HepG2 (cell line): ENCODE measurements around the gene KRTAP5-1. TPM values are rescaled to one million over a fixed set of nuclear protein-coding genes. Genes with fewer than 3 reads are reported as not detected.

ENCODE experiments used
- ATAC-seq: fragments of 200-7000 bp; cut with Tn5 transposase; 3 replicates; pipeline ENCODE4 v1.9.1; 2020; ENCODE audit warnings: mild to moderate bottlenecking, moderate library complexity
- BruUV-seq: library from RNA; stranded (reverse); fragments of 400-500 nt; replicated peaks from 2 replicates; lab custom pipeline; 2021; lab: Mats Ljungman, UMichigan
- CTCF ChIA-PET: fragments of 300-600 bp; formaldehyde crosslinking; extraction: SDS; loops from one replicate; lab custom pipeline; 2021; ENCODE audit warnings: low total read pairs, inconsistent platforms, low intra/inter-chr PET ratio; lab: Yijun Ruan, JAX
- POLR2A ChIA-PET: fragments of 350-600 bp; sonication (Branson Sonifier 250); formaldehyde crosslinking; loops from one replicate; lab custom pipeline; 2020; ENCODE audit warnings: antibody characterized with exemption, inconsistent platforms; lab: Yijun Ruan, JAX
- DNase-seq: peaks from one replicate; pipeline ENCODE4 v3.0.0-alpha.2; 2015; ENCODE audit warnings: low spot score
- FAIRE-seq: peaks from 3 replicates; lab custom pipeline; 2011; peaks lifted over from hg19 to GRCh38; lab: Jason Lieb, UNC
- H2AFZ ChIP-seq: one replicate; pipeline ENCODE4 v1.6.1; 2011; ENCODE audit warnings: low read length, inconsistent platforms
- H3K27ac ChIP-seq: fragments of 300-600 bp; 3 replicates; pipeline ENCODE4 v1.8.0; 2011; ENCODE audit warnings: mixed run types, mild to moderate bottlenecking, mixed read lengths, low read length, inconsistent platforms; ENCODE audit not compliant: insufficient read depth; ENCODE audit errors: extremely low read length
- H3K27me3 ChIP-seq, 2 experiments: fragments of 200-600 bp in 1 of 2; 2 replicates in 1 of 2; 3 replicates in 1 of 2; pipeline versions ENCODE4 v1.6.0 to v1.8.0; 2011; ENCODE audit warnings: low read length in 2 of 2, mild to moderate bottlenecking in 2 of 2, moderate library complexity in 2 of 2, inconsistent platforms in 1 of 2; ENCODE audit not compliant: insufficient read depth in 2 of 2, control insufficient read depth in 1 of 2
- H3K36me3 ChIP-seq, 2 experiments: fragments of 200-600 bp in 1 of 2; replicated peaks in 1 of 2; 2 replicates in 1 of 2; 3 replicates in 1 of 2; pipeline versions ENCODE4 v1.5.1 to v1.8.0; 2011; ENCODE audit warnings: low read length in 2 of 2, inconsistent platforms in 1 of 2; ENCODE audit not compliant: insufficient read depth in 2 of 2, control insufficient read depth in 1 of 2
- H3K4me1 ChIP-seq: 2 replicates; pipeline ENCODE4 v1.5.1; 2012; ENCODE audit warnings: low read length, inconsistent platforms; ENCODE audit not compliant: insufficient read depth
- H3K4me2 ChIP-seq: 2 replicates; pipeline ENCODE4 v1.6.0; 2011; ENCODE audit warnings: low read depth, low read length, inconsistent platforms
- H3K4me3 ChIP-seq, 3 experiments: fragments of 200-600 bp in 1 of 3; sonication (generic), shearing (Covaris generic) in 1 of 3; replicated peaks in 1 of 3; 2 replicates each; pipeline ENCODE4 v1.5.1; 2011 to 2016; ENCODE audit warnings: low read length in 3 of 3, inconsistent platforms in 2 of 3, low read depth in 2 of 3, mild to moderate bottlenecking in 2 of 3, control low read depth in 1 of 3, mixed read lengths in 1 of 3; ENCODE audit not compliant: insufficient read depth in 1 of 3
- H3K79me2 ChIP-seq: one replicate; pipeline ENCODE4 v1.6.1; 2011; ENCODE audit warnings: low read length, inconsistent platforms; ENCODE audit not compliant: insufficient read depth
- H3K9ac ChIP-seq: 2 replicates; pipeline ENCODE4 v1.6.0; 2011; ENCODE audit warnings: mild to moderate bottlenecking, low read depth, low read length, inconsistent platforms; ENCODE audit not compliant: insufficient read depth
- H3K9me3 ChIP-seq: 2 replicates; pipeline ENCODE4 v1.5.1; 2012; ENCODE audit warnings: mild to moderate bottlenecking, low read length
- H4K20me1 ChIP-seq: 2 replicates; pipeline ENCODE4 v1.6.0; 2011; ENCODE audit warnings: inconsistent platforms, mild to moderate bottlenecking, low read length, moderate library complexity; ENCODE audit not compliant: insufficient read depth
- ADNP ChIP-seq: sonication (generic); formaldehyde crosslinking; IDR thresholded peaks from 2 replicates; pipeline ENCODE4 v1.4.0; 2020; ENCODE audit warnings: missing genetic modification reagents
- BHLHE40 ChIP-seq: IDR thresholded peaks from 2 replicates; pipeline ENCODE4 v1.6.1; 2011; ENCODE audit warnings: low read length, improper control_type of control experiment
- EZH2 ChIP-seq: conservative IDR thresholded peaks from 2 replicates; pipeline ENCODE4 v1.6.1; 2012; ENCODE audit warnings: mild to moderate bottlenecking, low read depth, low read length, moderate library complexity
- HNRNPL ChIP-seq: fragments of 200-400 bp; formaldehyde crosslinking; IDR thresholded peaks from 2 replicates; pipeline ENCODE4 v1.6.1; 2017; ENCODE audit warnings: mild to moderate bottlenecking, low read depth, low read length
- MBD4 ChIP-seq: IDR thresholded peaks from 2 replicates; pipeline ENCODE4 v1.6.1; 2012; ENCODE audit warnings: low read length, inconsistent platforms, borderline replicate concordance
- NFRKB ChIP-seq: fragments of 450-650 bp; IDR thresholded peaks from 2 replicates; pipeline ENCODE4 v1.6.1; 2017
- NKX3-1 ChIP-seq: sonication (generic); formaldehyde crosslinking; IDR thresholded peaks from 2 replicates; pipeline ENCODE4 v1.5.0; 2020; ENCODE audit warnings: missing genetic modification reagents
- POLR2AphosphoS5 ChIP-seq: IDR thresholded peaks from 2 replicates; pipeline ENCODE4 v1.6.1; 2012; ENCODE audit warnings: low read depth, low read length
- RBM22 ChIP-seq: fragments of 200-400 bp; formaldehyde crosslinking; optimal IDR thresholded peaks from 2 replicates; pipeline ENCODE3; 2017; ENCODE audit warnings: mild to moderate bottlenecking, low read length, moderate library complexity
- TAF1 ChIP-seq: sonication (generic); formaldehyde crosslinking; IDR thresholded peaks from 2 replicates; pipeline ENCODE4 v1.4.0; 2020; ENCODE audit warnings: missing genetic modification reagents
- WIZ ChIP-seq: sonication (generic); formaldehyde crosslinking; IDR thresholded peaks from 2 replicates; pipeline ENCODE4 v1.5.1; 2020; ENCODE audit warnings: mild to moderate bottlenecking, missing genetic modification reagents
- ZBTB7A ChIP-seq: sonication (generic); formaldehyde crosslinking; IDR thresholded peaks from 2 replicates; pipeline ENCODE4 v1.8.0; 2022; ENCODE audit warnings: mild to moderate bottlenecking, missing genetic modification reagents
- ZEB1 ChIP-seq: IDR thresholded peaks from 2 replicates; pipeline ENCODE4 v1.6.1; 2012; ENCODE audit warnings: mild to moderate bottlenecking, low read depth, inconsistent platforms; ENCODE audit not compliant: insufficient replicate concordance
- ZNF33B ChIP-seq: sonication (generic); formaldehyde crosslinking; IDR thresholded peaks from 2 replicates; pipeline ENCODE4 v1.5.1; 2020; ENCODE audit warnings: mild to moderate bottlenecking, missing genetic modification reagents
- ZNF441 ChIP-seq: sonication (generic); formaldehyde crosslinking; IDR thresholded peaks from 2 replicates; pipeline ENCODE4 v1.7.0; 2021; ENCODE audit warnings: missing genetic modification reagents, borderline replicate concordance
- ZNF670 ChIP-seq: sonication (generic); formaldehyde crosslinking; IDR thresholded peaks from 2 replicates; pipeline ENCODE4 v1.8.0; 2022; ENCODE audit warnings: mild to moderate bottlenecking, missing genetic modification reagents, borderline replicate concordance
- ZNF792 ChIP-seq: IDR thresholded peaks from 2 replicates; pipeline ENCODE4 v1.6.1; 2016
- WGBS: methylation state at CpG from one replicate; pipeline ENCODE4 v1.1.6; 2017; ENCODE audit warnings: low lambda C conversion rate; 5-methylcytosine and 5-hydroxymethylcytosine counted together
- in situ Hi-C: cut with HindIII; loops from 2 replicates; pipeline ENCODE4 v1.10.0; 2017; ENCODE audit warnings: low pct_unique_long_range_greater_than_20kb; ENCODE audit not compliant: extremely low pct_ligation_motif_present
- intact Hi-C: fragments of 100-400 bp; cut with micrococcal nuclease; formaldehyde crosslinking; loops from one replicate; pipeline ENCODE4 v1.10.0; 2022; ENCODE audit not compliant: unreplicated experiment
- polyA plus RNA-seq, 8 experiments: library from polyadenylated mRNA; depleted of rRNA in 3 of 8; stranded (reverse) in 7 of 8; unstranded in 1 of 8; fragments of >200 nt; fragmentation: Illumina TruSeq in 4 of 8; extraction: Trizol in 4 of 8; gene quantifications; 2 replicates each; pipeline versions ENCODE4 v1.2.1 to v1.2.3, GENCODE V29; 2011 to 2016; ENCODE audit warnings: low read depth in 4 of 8, missing spikeins in 1 of 8, mixed read lengths in 1 of 8; ENCODE audit not compliant: insufficient read depth in 1 of 8
- total RNA-seq, 5 experiments: library from RNA; depleted of rRNA; stranded (reverse); fragments of >200 nt; fragmentation: Illumina TruSeq; extraction: Trizol; gene quantifications; 2 replicates each; pipeline ENCODE4 v1.2.3, GENCODE V29; 2016; ENCODE audit warnings: low read depth in 1 of 5
- TF ChIP-seq, protein P1 (sequence below): IDR thresholded peaks from 2 replicates; pipeline ENCODE4 v1.6.1; 2012; ENCODE audit warnings: inconsistent platforms
- TF ChIP-seq, protein P2 (sequence below): IDR thresholded peaks from 2 replicates; pipeline ENCODE4 v1.6.1; 2016
- TF ChIP-seq, protein P3 (sequence below): sonication (generic); formaldehyde crosslinking; IDR thresholded peaks from 2 replicates; pipeline ENCODE4 v1.5.1; 2020; ENCODE audit warnings: mild to moderate bottlenecking, missing genetic modification reagents, moderate library complexity

The KRTAP5-1 gene
- total and polyA plus RNA-seq, 2 of the 13 experiments (the other 11 are each of a cell fraction or from before 2014, with no cell fraction given), result not detected

DNA sequence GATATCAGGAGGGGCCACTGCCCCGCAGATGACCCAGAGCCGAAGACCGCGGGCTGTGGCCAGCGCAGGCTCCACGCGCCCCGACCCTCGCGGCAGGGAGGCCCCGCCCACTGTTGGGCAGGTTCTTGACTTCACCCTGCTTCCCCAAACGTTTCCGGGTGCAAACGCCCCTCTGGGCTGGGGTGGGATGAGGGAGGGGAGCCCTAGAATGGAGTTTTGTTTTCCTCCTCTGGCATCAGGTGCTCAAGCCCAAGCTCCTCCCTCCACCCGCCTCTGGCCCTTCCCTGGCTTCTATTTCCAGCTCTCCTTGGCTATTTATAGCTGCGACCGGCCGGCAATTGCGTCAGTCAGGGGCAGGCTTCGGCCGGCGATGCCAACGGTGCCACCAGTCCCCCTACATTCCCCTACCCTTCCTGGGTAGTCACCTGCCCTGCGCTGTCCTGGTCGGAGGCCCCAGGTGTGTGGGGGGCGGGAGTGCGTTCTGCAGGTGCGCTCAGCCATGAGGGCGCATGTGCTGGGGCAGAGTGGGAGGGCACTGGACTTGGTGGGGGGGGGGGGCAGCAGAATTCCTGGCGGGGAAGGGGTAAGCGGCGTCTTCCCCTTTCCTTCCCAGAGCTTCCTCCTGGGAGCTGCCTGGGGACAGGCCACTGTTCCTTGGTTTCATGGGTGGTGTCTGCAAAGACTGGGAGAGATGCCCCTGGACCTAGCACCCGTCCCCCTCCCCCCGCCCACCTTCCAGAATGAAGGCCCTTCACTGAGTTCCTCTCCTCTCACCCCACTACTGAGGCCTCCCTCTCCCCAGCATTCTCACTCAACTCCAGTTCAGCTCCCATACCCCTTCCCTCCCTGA, 36.6 kb downstream of the KRTAP5-1 start (continued):
- TF ChIP-seq WIZ (CRISPR knock-in tag) (no peak), MBD4 (no peak), POLR2AphosphoS5 (no peak), HNRNPL (0 out of 2 replicates have a peak, but pooled peaks have one; percentile 47), NKX3-1 (no peak), RBM22 (no peak)

DNA sequence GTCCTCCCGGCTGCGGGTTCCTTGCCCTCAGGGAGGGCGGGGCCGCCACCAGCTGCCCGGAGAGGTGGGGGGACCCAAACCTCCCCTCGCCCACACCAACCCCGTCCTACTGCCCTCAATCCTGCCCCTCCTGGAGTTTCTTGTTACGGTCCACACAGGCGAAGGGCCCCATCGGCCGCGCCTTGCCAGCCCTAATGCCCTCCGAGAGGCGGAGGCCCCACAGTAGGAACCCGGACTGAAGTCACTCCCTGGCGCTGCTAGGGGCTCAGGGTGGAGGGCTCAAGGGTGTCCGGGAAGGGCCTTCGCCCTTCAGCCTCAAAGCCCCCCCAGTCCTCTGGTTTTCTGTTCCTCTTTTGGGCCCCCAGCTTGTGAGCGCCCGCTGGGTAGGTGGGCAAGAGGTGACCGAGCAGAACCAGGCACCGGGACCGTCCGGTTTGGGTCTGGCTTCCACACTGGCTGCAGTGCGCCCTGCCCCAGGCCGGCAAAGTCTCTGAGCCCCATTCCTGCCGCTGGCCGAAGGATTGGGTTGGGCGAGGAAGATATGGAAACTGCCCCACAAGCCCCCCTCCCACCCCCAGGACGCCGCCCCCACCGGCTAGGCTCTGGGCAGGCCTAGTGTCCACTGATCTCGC, 37.5 kb downstream of the KRTAP5-1 start:
- in situ Hi-C loops, result no loop called here

More for the DNA sequence above, 37.5 kb downstream of the KRTAP5-1 start:
- H3K27ac ChIP-seq, result no peak overlapping the region
- ATAC-seq, result peak; percentile 9; the same call in 1 of the 3 replicates
- H3K9ac ChIP-seq, result no peak overlapping the region
- peak overlapping the region; percentile 60 for H3K4me2 ChIP-seq
- no peaks in the 10 kb centered on the region for H3K36me3 ChIP-seq
- H3K4me3 ChIP-seq, result peak overlapping the region in 1 of 3 experiments; percentile 63; a peak in 1 of 6 replicates
- no peak for FAIRE-seq
- no peaks in the 10 kb centered on the region for H3K9me3 ChIP-seq
- intact Hi-C loops, result loop anchor here (5.0 kb wide), 1 partner anchor 80 kb away; the partner anchor contains the start of gene KRTAP5-5
- H3K79me2 ChIP-seq, result no peaks in the 10 kb centered on the region
- BruUV-seq, result no TSS peak
- H3K4me1 ChIP-seq, result peaks cover 6% of the 10 kb centered on the region
- no peak overlapping the region for H2AFZ ChIP-seq
- TF ChIP-seq ADNP (CRISPR knock-in tag), result no peak
- TF ChIP-seq HNRNPL, result 0 out of 2 replicates have a peak, but pooled peaks have one; percentile 42
- TF ChIP-seq TAF1, result no peak
- TF ChIP-seq ZBTB7A (CRISPR knock-in tag), result no peak
- TF ChIP-seq, protein P1, sequence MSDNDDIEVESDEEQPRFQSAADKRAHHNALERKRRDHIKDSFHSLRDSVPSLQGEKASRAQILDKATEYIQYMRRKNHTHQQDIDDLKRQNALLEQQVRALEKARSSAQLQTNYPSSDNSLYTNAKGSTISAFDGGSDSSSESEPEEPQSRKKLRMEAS, result no peak
- no peak for TF ChIP-seq ZNF670 (CRISPR knock-in tag)
- TF ChIP-seq, protein P2, sequence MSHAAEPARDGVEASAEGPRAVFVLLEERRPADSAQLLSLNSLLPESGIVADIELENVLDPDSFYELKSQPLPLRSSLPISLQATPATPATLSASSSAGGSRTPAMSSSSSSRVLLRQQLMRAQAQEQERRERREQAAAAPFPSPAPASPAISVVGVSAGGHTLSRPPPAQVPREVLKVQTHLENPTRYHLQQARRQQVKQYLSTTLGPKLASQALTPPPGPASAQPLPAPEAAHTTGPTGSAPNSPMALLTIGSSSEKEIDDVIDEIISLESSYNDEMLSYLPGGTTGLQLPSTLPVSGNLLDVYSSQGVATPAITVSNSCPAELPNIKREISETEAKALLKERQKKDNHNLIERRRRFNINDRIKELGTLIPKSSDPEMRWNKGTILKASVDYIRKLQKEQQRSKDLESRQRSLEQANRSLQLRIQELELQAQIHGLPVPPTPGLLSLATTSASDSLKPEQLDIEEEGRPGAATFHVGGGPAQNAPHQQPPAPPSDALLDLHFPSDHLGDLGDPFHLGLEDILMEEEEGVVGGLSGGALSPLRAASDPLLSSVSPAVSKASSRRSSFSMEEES (CRISPR knock-in tag), result no peak
- no peak for TF ChIP-seq ZNF33B (CRISPR knock-in tag)
- TF ChIP-seq BHLHE40, result no peak
- TF ChIP-seq ZEB1, result no peak
- TF ChIP-seq NFRKB, result no peak
- TF ChIP-seq EZH2, result peak; percentile 92; the same call in 1 of the 2 replicates
- TF ChIP-seq, protein P3, sequence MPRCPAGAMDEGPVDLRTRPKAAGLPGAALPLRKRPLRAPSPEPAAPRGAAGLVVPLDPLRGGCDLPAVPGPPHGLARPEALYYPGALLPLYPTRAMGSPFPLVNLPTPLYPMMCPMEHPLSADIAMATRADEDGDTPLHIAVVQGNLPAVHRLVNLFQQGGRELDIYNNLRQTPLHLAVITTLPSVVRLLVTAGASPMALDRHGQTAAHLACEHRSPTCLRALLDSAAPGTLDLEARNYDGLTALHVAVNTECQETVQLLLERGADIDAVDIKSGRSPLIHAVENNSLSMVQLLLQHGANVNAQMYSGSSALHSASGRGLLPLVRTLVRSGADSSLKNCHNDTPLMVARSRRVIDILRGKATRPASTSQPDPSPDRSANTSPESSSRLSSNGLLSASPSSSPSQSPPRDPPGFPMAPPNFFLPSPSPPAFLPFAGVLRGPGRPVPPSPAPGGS (CRISPR knock-in tag), result no peak
- TF ChIP-seq ZNF441 (CRISPR knock-in tag), result no peak
- TF ChIP-seq ZNF792 (CRISPR knock-in tag), result no peak
- TF ChIP-seq, all 625 proteins: peak for 2
- Histone ChIP-seq H3K27me3 (peaks cover 29 to 59% of the 10 kb centered on the region in 2 experiments; a peak in 4 of 5 replicates), H4K20me1 (no peaks in the 10 kb centered on the region)
- no peak for DNase-seq
- 23% methylated on average over 6 of the region's 33 CpGs for WGBS
- ChIA-PET CTCF (no interaction called here), POLR2A (interaction anchor here (0.7 kb wide), 1 partner anchor 26 kb away, joined by 3 read pairs; no protein-coding TSS in a partner anchor)
